CD4-positive, alpha-beta T cell treated with Interleukin-4 for 4 hours (primary cell): ENCODE measurements around the gene PDCD11.

ENCODE experiments used
- DNase-seq: peaks from one replicate; pipeline ENCODE4 v3.0.0-alpha.2; 2020

The PDCD11 gene

GRCh38 chr10:103451831-103452505 is 55.5 kb downstream of the PDCD11 start, which contains the start of gene CALHM2:
Gene CALHM2, minus strand, starts transcription at chr10:103452370. Its CDS starts 2,429 bp downstream, at chr10:103449941.
- DNase-seq: peak; percentile 56

GRCh38 chr10:103452506-103453230 is 56.2 kb downstream of the PDCD11 start:
- no peak for DNase-seq

- no peak for DNase-seq
Measured at GRCh38 chr10:103454026-103454425, 57.6 kb downstream of the PDCD11 start.

- DNase-seq: no peak
Measured at GRCh38 chr10:103455235-103455634, 58.8 kb downstream of the PDCD11 start.

- DNase-seq: no peak
Measured at GRCh38 chr10:103456074-103456660, 59.7 kb downstream of the PDCD11 start.

GRCh38 chr10:103457176-103457712 is 60.8 kb downstream of the PDCD11 start:
- DNase-seq: no peak

- DNase-seq: no peak
Measured at GRCh38 chr10:103457896-103458583, 61.6 kb downstream of the PDCD11 start.

- DNase-seq: no peak
Measured at GRCh38 chr10:103458720-103459119, 62.3 kb downstream of the PDCD11 start, which contains the start of gene CALHM1. Gene CALHM1, minus strand, starts transcription at chr10:103458900. Its CDS starts 149 bp downstream, at chr10:103458751.

- no peak for DNase-seq
Measured at GRCh38 chr10:103459615-103460014, 63.2 kb downstream of the PDCD11 start.

GRCh38 chr10:103463499-103463898 is 67.1 kb downstream of the PDCD11 start:
- no peak for DNase-seq

GRCh38 chr10:103465411-103466179 is 69.2 kb downstream of the PDCD11 start:
- no peak for DNase-seq

GRCh38 chr10:103466734-103467133 is 70.3 kb downstream of the PDCD11 start:
- DNase-seq: no peak

GRCh38 chr10:103467406-103467805 is 71.0 kb downstream of the PDCD11 start:
- DNase-seq: no peak

GRCh38 chr10:103469201-103469600 is 72.8 kb downstream of the PDCD11 start:
- DNase-seq: no peak

- DNase-seq: peak; percentile 88
Measured at GRCh38 chr10:103470761-103471653, 74.6 kb downstream of the PDCD11 start.

- no peak for DNase-seq
Measured at GRCh38 chr10:103472005-103472404, 75.6 kb downstream of the PDCD11 start.

- DNase-seq: no peak
Measured at GRCh38 chr10:103473261-103473671, 76.8 kb downstream of the PDCD11 start.

GRCh38 chr10:103474077-103474476 is 77.7 kb downstream of the PDCD11 start:
- DNase-seq: no peak

GRCh38 chr10:103475437-103475836 is 79.0 kb downstream of the PDCD11 start:
- no peak for DNase-seq

GRCh38 chr10:103476046-103476768 is 79.8 kb downstream of the PDCD11 start:
- no peak for DNase-seq
